ENCODE measurements around the gene USP17L27. TPM values are rescaled to one million over a fixed set of nuclear protein-coding genes. Genes with fewer than 3 reads are reported as not detected.
A peak's percentile ranks its signal among the peaks of the same experiment; 100 is the strongest.
"Not testable (repeated sequence)": the region's sequence is repeated elsewhere in the genome, so short reads cannot be mapped to it uniquely, and the experiment has no call there.

Gene USP17L27
- total RNA-seq, result not detected
- not detected for polyA plus RNA-seq

GRCh38 chr4:9343848-9344247 lies at the start of gene USP17L27:
TSS of gene USP17L27 (plus strand) at chr4:9344148. CDS start at chr4:9344148, 0 bp downstream.
- intact Hi-C loops (cut with micrococcal nuclease); H3K27me3 ChIP-seq (ENCODE audit: insufficient read depth, low read length); H3K27ac Mint-ChIP-seq; CTCF ChIA-PET (ENCODE audit: partially characterized antibody); H3K4me3 ChIP-seq (ENCODE audit: low read length in 2 of 2); H3K36me3 Mint-ChIP-seq; H3K4me3 Mint-ChIP-seq; H3K36me3 ChIP-seq (ENCODE audit: insufficient read depth, low read length); H3K9me3 ChIP-seq (ENCODE audit: control insufficient read depth in 1 of 2, low read length in 2 of 2); DNase-seq; POLR2A ChIA-PET (ENCODE audit: partially characterized antibody); H3K4me1 Mint-ChIP-seq; H3K27ac ChIP-seq (ENCODE audit: low read depth, low read length); H3K27me3 Mint-ChIP-seq; H3K9me3 Mint-ChIP-seq; H3K4me1 ChIP-seq (ENCODE audit: insufficient read depth, low read length): not testable (repeated sequence)

- H3K36me3 ChIP-seq (ENCODE audit: insufficient read depth, low read length); H3K4me1 Mint-ChIP-seq; H3K27ac ChIP-seq (ENCODE audit: low read depth, low read length); CTCF ChIA-PET (ENCODE audit: partially characterized antibody); H3K27me3 ChIP-seq (ENCODE audit: insufficient read depth, low read length); H3K36me3 Mint-ChIP-seq; H3K4me3 ChIP-seq (ENCODE audit: low read length in 2 of 2); H3K4me1 ChIP-seq (ENCODE audit: insufficient read depth, low read length); H3K27me3 Mint-ChIP-seq; intact Hi-C loops (cut with micrococcal nuclease); H3K27ac Mint-ChIP-seq; H3K9me3 Mint-ChIP-seq; H3K9me3 ChIP-seq (ENCODE audit: control insufficient read depth in 1 of 2, low read length in 2 of 2); POLR2A ChIA-PET (ENCODE audit: partially characterized antibody); H3K4me3 Mint-ChIP-seq: not testable (repeated sequence)
- DNase-seq, result peak in 2 of 5 donors; percentile 0 to 1
Observed at GRCh38 chr4:9324191-9324590, 19.8 kb upstream of the USP17L27 start.

GRCh38 chr4:9324865-9325264 lies 19.1 kb upstream of the USP17L27 start, which contains the start of gene USP17L24:
TSS of gene USP17L24 (plus strand) at chr4:9325165. CDS start at chr4:9325165, 0 bp downstream.
- H3K27ac ChIP-seq (ENCODE audit: low read depth, low read length); POLR2A ChIA-PET (ENCODE audit: partially characterized antibody); H3K4me1 ChIP-seq (ENCODE audit: insufficient read depth, low read length); H3K27ac Mint-ChIP-seq; intact Hi-C loops (cut with micrococcal nuclease); H3K36me3 Mint-ChIP-seq; H3K4me3 ChIP-seq (ENCODE audit: low read length in 2 of 2); H3K4me1 Mint-ChIP-seq; DNase-seq; H3K36me3 ChIP-seq (ENCODE audit: insufficient read depth, low read length); H3K27me3 Mint-ChIP-seq; H3K9me3 Mint-ChIP-seq; H3K4me3 Mint-ChIP-seq; H3K9me3 ChIP-seq (ENCODE audit: control insufficient read depth in 1 of 2, low read length in 2 of 2); CTCF ChIA-PET (ENCODE audit: partially characterized antibody); H3K27me3 ChIP-seq (ENCODE audit: insufficient read depth, low read length): not testable (repeated sequence)

- H3K9me3 ChIP-seq (ENCODE audit: control insufficient read depth in 1 of 2, low read length in 2 of 2); H3K27ac Mint-ChIP-seq; H3K4me3 ChIP-seq (ENCODE audit: low read length in 2 of 2); POLR2A ChIA-PET (ENCODE audit: partially characterized antibody); DNase-seq; H3K4me1 Mint-ChIP-seq; H3K9me3 Mint-ChIP-seq; H3K4me3 Mint-ChIP-seq; H3K36me3 Mint-ChIP-seq; intact Hi-C loops (cut with micrococcal nuclease); H3K27me3 Mint-ChIP-seq; CTCF ChIA-PET (ENCODE audit: partially characterized antibody); H3K27ac ChIP-seq (ENCODE audit: low read depth, low read length); H3K36me3 ChIP-seq (ENCODE audit: insufficient read depth, low read length); H3K4me1 ChIP-seq (ENCODE audit: insufficient read depth, low read length); H3K27me3 ChIP-seq (ENCODE audit: insufficient read depth, low read length): not testable (repeated sequence)
Observed at GRCh38 chr4:9329611-9330010, 14.3 kb upstream of the USP17L27 start, which contains the start of gene USP17L25. TSS of gene USP17L25 (plus strand) at chr4:9329911. CDS start at chr4:9329911, 0 bp downstream.

- CTCF ChIA-PET (ENCODE audit: partially characterized antibody), result not testable (repeated sequence)
Observed at GRCh38 chr4:9334358-9334757, 9.6 kb upstream of the USP17L27 start, which contains the start of gene USP17L26. TSS of gene USP17L26 (plus strand) at chr4:9334658. CDS start at chr4:9334658, 0 bp downstream.

GRCh38 chr4:9339103-9339502 lies 4.8 kb upstream of the USP17L27 start, which contains the start of gene USP17L5:
TSS of gene USP17L5 (plus strand) at chr4:9339403. CDS start at chr4:9339403, 0 bp downstream.
- CTCF ChIA-PET (ENCODE audit: partially characterized antibody); DNase-seq; H3K27ac ChIP-seq (ENCODE audit: low read depth, low read length); H3K9me3 Mint-ChIP-seq; intact Hi-C loops (cut with micrococcal nuclease); H3K4me1 Mint-ChIP-seq; H3K4me3 Mint-ChIP-seq; H3K27me3 Mint-ChIP-seq; H3K36me3 Mint-ChIP-seq; H3K9me3 ChIP-seq (ENCODE audit: control insufficient read depth in 1 of 2, low read length in 2 of 2); H3K4me1 ChIP-seq (ENCODE audit: insufficient read depth, low read length); H3K27me3 ChIP-seq (ENCODE audit: insufficient read depth, low read length); H3K27ac Mint-ChIP-seq; H3K4me3 ChIP-seq (ENCODE audit: low read length in 2 of 2); H3K36me3 ChIP-seq (ENCODE audit: insufficient read depth, low read length); POLR2A ChIA-PET (ENCODE audit: partially characterized antibody): not testable (repeated sequence)

More at GRCh38 chr4:9334358-9334757, 9.6 kb upstream of the USP17L27 start, which contains the start of gene USP17L26:
- DNase-seq; H3K27ac ChIP-seq (ENCODE audit: low read depth, low read length); H3K9me3 Mint-ChIP-seq; H3K36me3 ChIP-seq (ENCODE audit: insufficient read depth, low read length); intact Hi-C loops (cut with micrococcal nuclease); H3K9me3 ChIP-seq (ENCODE audit: control insufficient read depth in 1 of 2, low read length in 2 of 2); H3K4me1 ChIP-seq (ENCODE audit: insufficient read depth, low read length); H3K4me3 Mint-ChIP-seq; POLR2A ChIA-PET (ENCODE audit: partially characterized antibody); H3K4me3 ChIP-seq (ENCODE audit: low read length in 2 of 2); H3K27me3 Mint-ChIP-seq; H3K27ac Mint-ChIP-seq; H3K36me3 Mint-ChIP-seq; H3K27me3 ChIP-seq (ENCODE audit: insufficient read depth, low read length); H3K4me1 Mint-ChIP-seq: not testable (repeated sequence)

- H3K4me1 Mint-ChIP-seq; H3K4me3 Mint-ChIP-seq; H3K9me3 ChIP-seq (ENCODE audit: control insufficient read depth in 1 of 2, low read length in 2 of 2); H3K36me3 Mint-ChIP-seq; H3K27me3 Mint-ChIP-seq; intact Hi-C loops (cut with micrococcal nuclease); POLR2A ChIA-PET (ENCODE audit: partially characterized antibody); H3K27ac Mint-ChIP-seq; H3K4me1 ChIP-seq (ENCODE audit: insufficient read depth, low read length); H3K9me3 Mint-ChIP-seq; DNase-seq; H3K36me3 ChIP-seq (ENCODE audit: insufficient read depth, low read length); H3K27ac ChIP-seq (ENCODE audit: low read depth, low read length); H3K4me3 ChIP-seq (ENCODE audit: low read length in 2 of 2); H3K27me3 ChIP-seq (ENCODE audit: insufficient read depth, low read length); CTCF ChIA-PET (ENCODE audit: partially characterized antibody): not testable (repeated sequence)
Observed at GRCh38 chr4:9348593-9348992, 4.6 kb downstream of the USP17L27 start, which contains the start of gene USP17L28. TSS of gene USP17L28 (plus strand) at chr4:9348893. CDS start at chr4:9348893, 0 bp downstream.

GRCh38 chr4:9350866-9351265 lies 6.9 kb downstream of the USP17L27 start:
- H3K27me3 ChIP-seq (ENCODE audit: insufficient read depth, low read length); H3K27ac ChIP-seq (ENCODE audit: low read depth, low read length); H3K4me3 ChIP-seq (ENCODE audit: low read length in 2 of 2); H3K4me1 ChIP-seq (ENCODE audit: insufficient read depth, low read length); DNase-seq; H3K36me3 Mint-ChIP-seq; CTCF ChIA-PET (ENCODE audit: partially characterized antibody); H3K27ac Mint-ChIP-seq; H3K36me3 ChIP-seq (ENCODE audit: insufficient read depth, low read length); intact Hi-C loops (cut with micrococcal nuclease); H3K9me3 Mint-ChIP-seq; H3K4me3 Mint-ChIP-seq; POLR2A ChIA-PET (ENCODE audit: partially characterized antibody); H3K4me1 Mint-ChIP-seq; H3K27me3 Mint-ChIP-seq; H3K9me3 ChIP-seq (ENCODE audit: control insufficient read depth in 1 of 2, low read length in 2 of 2): not testable (repeated sequence)
